ENCODE results near the gene ABCB11. TPM values are rescaled to one million over a fixed set of nuclear protein-coding genes. Genes with fewer than 3 reads are reported as not detected.
"Not testable (repeated sequence)": the region's sequence is repeated elsewhere in the genome, so short reads cannot be mapped to it uniquely, and the experiment has no call there.

Gene ABCB11
- polyA plus RNA-seq, 1 donor from 2014 or later: not detected

DNA sequence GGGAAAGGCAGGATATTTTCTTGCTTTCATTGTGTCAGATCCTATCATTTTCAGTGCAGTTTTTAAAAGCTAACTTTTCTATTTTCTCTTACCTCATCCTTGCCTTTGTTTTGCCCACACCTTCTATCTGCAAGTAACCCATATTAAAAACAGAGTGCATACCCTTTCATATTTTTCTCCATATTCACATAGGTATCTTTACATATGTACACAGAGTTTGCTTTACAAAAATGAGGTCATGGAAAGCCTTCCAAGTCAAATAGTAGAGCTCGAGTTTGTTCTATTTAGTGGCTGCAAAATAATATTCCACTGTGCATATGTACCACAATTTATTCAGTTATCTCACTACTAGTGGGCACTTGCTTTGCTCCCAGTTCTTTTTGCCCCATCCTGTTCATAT is 34.3 kb upstream of the ABCB11 start:
- Histone ChIP-seq H3K9me2 (ENCODE audit: insufficient read depth, low read length) (no peaks in the 10 kb centered on the region), H3K27me3 (ENCODE audit: insufficient read depth, low read depth, low read length) (no peaks in the 10 kb centered on the region), H3F3A (ENCODE audit: insufficient read depth, low read length, poor library complexity, severe bottlenecking) (no peaks in the 10 kb centered on the region), H3K36me3 (ENCODE audit: insufficient read depth, low read length) (no peaks in the 10 kb centered on the region), H4K20me1 (ENCODE audit: insufficient read depth) (no peaks in the 10 kb centered on the region), H3K9me3 (ENCODE audit: low read length) (no peaks in the 10 kb centered on the region), H3K79me2 (replicated peaks; ENCODE audit: insufficient read depth, low read length) (no peaks in the 10 kb centered on the region), H3K27ac (ENCODE audit: low read length) (no peak overlapping the region), H3K4me2 (ENCODE audit: low read length) (no peak overlapping the region), H3K9ac (ENCODE audit: low read length) (no peak overlapping the region), H3K4me3 (ENCODE audit: low read length) (no peak overlapping the region), H2AFZ (ENCODE audit: low read depth, low read length) (no peak overlapping the region)
- TF ChIP-seq RAD21 (conservative IDR thresholded peaks at IDR 0.05): no peak
- no peak for TF ChIP-seq SMC3 (conservative IDR thresholded peaks at IDR 0.05; ENCODE audit: poor library complexity)
- no peak for TF ChIP-seq POLR2AphosphoS5 (IDR thresholded peaks at IDR 0.05)
- TF ChIP-seq, protein P1, sequence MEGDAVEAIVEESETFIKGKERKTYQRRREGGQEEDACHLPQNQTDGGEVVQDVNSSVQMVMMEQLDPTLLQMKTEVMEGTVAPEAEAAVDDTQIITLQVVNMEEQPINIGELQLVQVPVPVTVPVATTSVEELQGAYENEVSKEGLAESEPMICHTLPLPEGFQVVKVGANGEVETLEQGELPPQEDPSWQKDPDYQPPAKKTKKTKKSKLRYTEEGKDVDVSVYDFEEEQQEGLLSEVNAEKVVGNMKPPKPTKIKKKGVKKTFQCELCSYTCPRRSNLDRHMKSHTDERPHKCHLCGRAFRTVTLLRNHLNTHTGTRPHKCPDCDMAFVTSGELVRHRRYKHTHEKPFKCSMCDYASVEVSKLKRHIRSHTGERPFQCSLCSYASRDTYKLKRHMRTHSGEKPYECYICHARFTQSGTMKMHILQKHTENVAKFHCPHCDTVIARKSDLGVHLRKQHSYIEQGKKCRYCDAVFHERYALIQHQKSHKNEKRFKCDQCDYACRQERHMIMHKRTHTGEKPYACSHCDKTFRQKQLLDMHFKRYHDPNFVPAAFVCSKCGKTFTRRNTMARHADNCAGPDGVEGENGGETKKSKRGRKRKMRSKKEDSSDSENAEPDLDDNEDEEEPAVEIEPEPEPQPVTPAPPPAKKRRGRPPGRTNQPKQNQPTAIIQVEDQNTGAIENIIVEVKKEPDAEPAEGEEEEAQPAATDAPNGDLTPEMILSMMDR (IDR thresholded peaks at IDR 0.05; ENCODE audit: poor library complexity, severe bottlenecking): no peak
- no peak for TF ChIP-seq EZH2 (IDR thresholded peaks at IDR 0.05; ENCODE audit: borderline replicate concordance, insufficient read depth, low read length, poor library complexity, severe bottlenecking)
- TF ChIP-seq TAF1 (IDR thresholded peaks at IDR 0.05; ENCODE audit: low read depth): no peak
- TF ChIP-seq, protein P2, sequence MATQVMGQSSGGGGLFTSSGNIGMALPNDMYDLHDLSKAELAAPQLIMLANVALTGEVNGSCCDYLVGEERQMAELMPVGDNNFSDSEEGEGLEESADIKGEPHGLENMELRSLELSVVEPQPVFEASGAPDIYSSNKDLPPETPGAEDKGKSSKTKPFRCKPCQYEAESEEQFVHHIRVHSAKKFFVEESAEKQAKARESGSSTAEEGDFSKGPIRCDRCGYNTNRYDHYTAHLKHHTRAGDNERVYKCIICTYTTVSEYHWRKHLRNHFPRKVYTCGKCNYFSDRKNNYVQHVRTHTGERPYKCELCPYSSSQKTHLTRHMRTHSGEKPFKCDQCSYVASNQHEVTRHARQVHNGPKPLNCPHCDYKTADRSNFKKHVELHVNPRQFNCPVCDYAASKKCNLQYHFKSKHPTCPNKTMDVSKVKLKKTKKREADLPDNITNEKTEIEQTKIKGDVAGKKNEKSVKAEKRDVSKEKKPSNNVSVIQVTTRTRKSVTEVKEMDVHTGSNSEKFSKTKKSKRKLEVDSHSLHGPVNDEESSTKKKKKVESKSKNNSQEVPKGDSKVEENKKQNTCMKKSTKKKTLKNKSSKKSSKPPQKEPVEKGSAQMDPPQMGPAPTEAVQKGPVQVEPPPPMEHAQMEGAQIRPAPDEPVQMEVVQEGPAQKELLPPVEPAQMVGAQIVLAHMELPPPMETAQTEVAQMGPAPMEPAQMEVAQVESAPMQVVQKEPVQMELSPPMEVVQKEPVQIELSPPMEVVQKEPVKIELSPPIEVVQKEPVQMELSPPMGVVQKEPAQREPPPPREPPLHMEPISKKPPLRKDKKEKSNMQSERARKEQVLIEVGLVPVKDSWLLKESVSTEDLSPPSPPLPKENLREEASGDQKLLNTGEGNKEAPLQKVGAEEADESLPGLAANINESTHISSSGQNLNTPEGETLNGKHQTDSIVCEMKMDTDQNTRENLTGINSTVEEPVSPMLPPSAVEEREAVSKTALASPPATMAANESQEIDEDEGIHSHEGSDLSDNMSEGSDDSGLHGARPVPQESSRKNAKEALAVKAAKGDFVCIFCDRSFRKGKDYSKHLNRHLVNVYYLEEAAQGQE (IDR thresholded peaks at IDR 0.05; ENCODE audit: borderline replicate concordance): no peak
- no peak for TF ChIP-seq EP300 (conservative IDR thresholded peaks at IDR 0.05; ENCODE audit: poor library complexity, severe bottlenecking)
- TF ChIP-seq MXI1 (conservative IDR thresholded peaks at IDR 0.05; ENCODE audit: poor library complexity, severe bottlenecking): no peak

DNA sequence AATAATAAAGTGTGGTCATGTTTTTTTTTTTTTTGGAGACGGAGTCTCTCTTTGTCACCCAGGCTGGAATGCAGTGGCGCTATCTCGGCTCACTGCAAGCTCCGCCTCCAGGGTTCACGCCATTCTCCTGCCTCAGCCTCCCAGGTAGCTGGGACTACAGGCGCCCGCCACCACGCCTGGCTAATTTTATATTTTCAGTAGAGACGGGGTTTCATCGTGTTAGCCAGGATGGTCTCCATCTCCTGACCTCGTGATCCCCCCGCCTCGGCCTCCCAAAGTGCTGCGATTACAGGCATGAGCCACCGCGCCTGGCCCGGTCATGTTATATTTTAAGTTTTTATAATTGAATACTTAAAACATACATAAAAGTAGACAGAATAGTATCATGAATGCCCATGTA is 33.1 kb upstream of the ABCB11 start:
- not testable (repeated sequence) for H2AFZ ChIP-seq (ENCODE audit: low read depth, low read length); H3K9me3 ChIP-seq (ENCODE audit: low read length); H4K20me1 ChIP-seq (ENCODE audit: insufficient read depth); H3K9me2 ChIP-seq (ENCODE audit: insufficient read depth, low read length); H3F3A ChIP-seq (ENCODE audit: insufficient read depth, low read length, poor library complexity, severe bottlenecking); H3K79me2 ChIP-seq (replicated peaks; ENCODE audit: insufficient read depth, low read length); H3K27me3 ChIP-seq (ENCODE audit: insufficient read depth, low read depth, low read length); H3K9ac ChIP-seq (ENCODE audit: low read length); H3K4me3 ChIP-seq (ENCODE audit: low read length); H3K27ac ChIP-seq (ENCODE audit: low read length); H3K4me2 ChIP-seq (ENCODE audit: low read length); H3K36me3 ChIP-seq (ENCODE audit: insufficient read depth, low read length)

DNA sequence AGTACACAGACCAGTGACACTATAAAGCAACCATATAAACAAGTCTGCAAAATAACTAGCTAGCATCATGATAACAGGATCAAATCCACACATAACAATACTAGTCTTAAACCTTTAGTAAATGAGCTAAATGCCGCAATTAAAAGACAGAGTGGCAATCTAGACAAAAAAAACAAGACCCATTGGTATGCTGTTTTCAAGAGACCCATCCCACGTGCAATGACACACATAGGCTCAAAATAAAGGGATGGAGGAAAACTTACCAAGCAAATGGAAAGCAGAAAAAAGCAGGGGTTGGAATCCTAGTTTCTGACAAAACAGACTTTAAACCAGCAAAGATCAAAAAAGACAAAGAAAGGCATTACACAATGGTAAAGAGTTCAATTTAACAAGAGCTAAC is 23.5 kb upstream of the ABCB11 start:
- not testable (repeated sequence) for H3K9ac ChIP-seq (ENCODE audit: low read length); H3K4me2 ChIP-seq (ENCODE audit: low read length); H3K79me2 ChIP-seq (replicated peaks; ENCODE audit: insufficient read depth, low read length); H2AFZ ChIP-seq (ENCODE audit: low read depth, low read length); H3K9me2 ChIP-seq (ENCODE audit: insufficient read depth, low read length); H3F3A ChIP-seq (ENCODE audit: insufficient read depth, low read length, poor library complexity, severe bottlenecking); H3K27me3 ChIP-seq (ENCODE audit: insufficient read depth, low read depth, low read length); H3K4me3 ChIP-seq (ENCODE audit: low read length); H4K20me1 ChIP-seq (ENCODE audit: insufficient read depth); H3K36me3 ChIP-seq (ENCODE audit: insufficient read depth, low read length); H3K9me3 ChIP-seq (ENCODE audit: low read length); H3K27ac ChIP-seq (ENCODE audit: low read length)

All from neural cell (in vitro differentiated cells).